GM18858 (cell line): ENCODE data around the gene RASL10B.

Experiments used
- ATAC-seq: cut with Tn5 transposase; IDR thresholded peaks from one replicate; pipeline ENCODE4 v1.9.1; 2021; ENCODE audit not compliant: unreplicated experiment

The RASL10B gene

GRCh38 chr17:35791681-35792350 is 60.4 kb downstream of the RASL10B start:
- no peak for ATAC-seq
